Measurements from ENCODE around the gene AGAP1.

AGAP1 gene

GRCh38 chr2:235903782-235904584, 410.1 kb downstream of the AGAP1 start:
- no peak for DNase-seq

GRCh38 chr2:235904585-235904931, 410.7 kb downstream of the AGAP1 start:
- no peak for DNase-seq

DNA sequence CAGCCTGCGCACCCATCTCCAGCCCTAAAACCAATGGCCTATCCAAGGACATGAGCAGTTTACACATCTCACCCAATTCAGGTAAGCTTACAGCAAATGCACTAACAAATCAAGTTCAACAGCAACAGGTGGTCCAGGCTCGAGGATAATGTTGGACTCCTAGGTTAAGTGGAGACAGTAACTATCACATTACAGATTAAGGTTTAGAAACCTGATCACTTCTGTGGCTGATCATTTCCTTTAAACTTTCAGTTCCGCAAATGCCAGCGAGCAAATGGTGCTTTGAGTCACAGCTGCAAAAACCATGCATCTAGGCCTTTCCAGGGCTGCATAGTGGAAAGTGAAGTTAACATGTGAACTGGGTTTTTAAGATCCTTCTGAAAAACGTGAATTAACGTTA, 415.0 kb downstream of the AGAP1 start:
- no peak for DNase-seq

DNA sequence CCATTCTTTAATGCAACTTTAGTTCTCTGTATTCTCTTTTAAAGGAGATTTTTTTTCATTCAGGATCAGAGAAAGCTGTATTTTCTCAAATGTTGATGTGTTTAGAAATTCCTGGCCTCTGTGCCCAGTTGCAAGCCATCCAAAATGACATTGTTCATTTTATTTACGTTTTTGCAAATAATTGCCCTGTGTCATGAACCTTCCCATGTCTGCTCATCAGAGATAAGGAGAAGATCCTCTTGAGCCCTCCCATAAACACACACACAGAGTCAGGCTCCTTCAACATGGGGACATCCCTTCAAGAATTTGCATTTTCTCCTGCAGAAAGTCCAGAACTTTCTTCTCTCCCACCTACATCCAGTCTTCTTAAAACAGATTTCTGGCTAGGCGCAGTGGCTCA, 415.5 kb downstream of the AGAP1 start:
- no peak for DNase-seq

GRCh38 chr2:235910067-235910466, 416.2 kb downstream of the AGAP1 start:
- DNase-seq, result no peak

DNA sequence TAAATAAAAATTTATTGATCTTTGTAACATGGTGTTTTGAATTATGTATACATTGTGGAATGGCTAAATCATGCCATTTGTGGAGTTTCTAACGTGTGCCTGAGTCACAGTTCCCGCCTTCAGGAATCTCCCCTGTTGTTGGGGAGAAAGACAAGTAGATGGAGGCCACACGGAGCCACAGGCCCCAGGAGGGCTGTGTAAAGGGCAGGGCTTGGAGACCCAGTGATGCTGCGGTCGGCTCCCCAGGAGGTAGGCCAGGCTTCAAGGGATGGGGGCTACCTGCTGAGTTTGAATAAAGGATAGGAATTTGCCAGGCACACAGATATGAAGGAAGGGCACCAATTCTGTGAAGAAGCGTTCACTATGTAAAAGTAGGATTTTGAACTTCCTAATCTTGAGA, 417.3 kb downstream of the AGAP1 start:
- DNase-seq, result no peak

GRCh38 chr2:235911633-235912233, 417.9 kb downstream of the AGAP1 start:
- no peak for DNase-seq

- DNase-seq, result no peak
These were observed 420.9 kb downstream of the AGAP1 start for GRCh38 chr2:235914756-235915155.

DNA sequence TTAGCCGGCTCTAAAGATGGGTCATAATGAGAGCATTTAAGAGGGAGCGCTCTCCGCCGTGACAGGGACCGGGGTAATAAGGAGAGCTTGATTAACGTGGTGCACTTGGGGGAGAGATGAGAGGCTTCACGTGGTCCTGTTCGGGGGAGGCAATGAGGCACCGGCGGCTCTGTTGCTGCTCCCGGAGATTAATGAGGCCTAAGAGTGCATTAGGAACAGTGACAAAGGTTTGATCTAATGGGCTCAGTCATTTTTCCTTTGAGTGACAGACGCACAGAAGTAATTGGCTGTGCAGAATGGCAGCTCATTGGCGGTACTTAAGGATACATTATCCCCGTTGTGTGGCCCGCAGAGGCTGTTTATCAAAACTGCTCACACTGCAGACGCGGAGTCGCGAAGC, 423.7 kb downstream of the AGAP1 start:
- DNase-seq, result no peak

- no peak for DNase-seq
These were observed 425.0 kb downstream of the AGAP1 start for GRCh38 chr2:235918876-235919275.

DNA sequence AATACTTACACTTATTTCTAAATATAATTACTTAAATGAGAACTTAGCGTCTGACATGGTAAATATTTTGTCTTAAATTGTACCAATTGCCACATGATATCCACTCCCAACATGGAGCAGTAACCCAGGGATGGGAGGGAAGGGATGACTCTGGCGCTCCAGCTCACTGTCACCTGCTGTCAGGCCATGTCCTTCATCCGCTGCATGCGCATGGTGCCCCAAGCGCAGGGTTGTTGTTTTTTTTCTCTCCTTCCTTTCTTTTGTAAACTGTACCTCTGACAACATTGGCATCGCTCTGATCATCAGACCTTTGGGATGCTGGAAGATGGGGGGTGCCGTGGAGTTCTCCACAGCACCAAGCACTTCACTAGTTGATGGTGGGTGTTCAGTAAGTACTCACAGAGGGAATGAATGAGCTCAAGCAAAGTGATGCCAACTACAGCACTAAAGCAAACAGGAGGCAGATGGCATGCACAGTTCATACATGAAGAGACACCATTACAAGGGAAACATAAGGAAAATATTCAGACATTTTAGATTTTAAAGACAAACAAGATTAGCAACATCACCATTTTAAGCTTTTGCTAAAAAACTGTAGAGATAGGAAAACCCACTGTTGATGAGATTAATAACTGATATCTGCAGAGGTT, 426.5 kb downstream of the AGAP1 start:
- no peak for DNase-seq

- DNase-seq, result no peak
These were observed 427.8 kb downstream of the AGAP1 start for GRCh38 chr2:235921508-235922191.

DNA sequence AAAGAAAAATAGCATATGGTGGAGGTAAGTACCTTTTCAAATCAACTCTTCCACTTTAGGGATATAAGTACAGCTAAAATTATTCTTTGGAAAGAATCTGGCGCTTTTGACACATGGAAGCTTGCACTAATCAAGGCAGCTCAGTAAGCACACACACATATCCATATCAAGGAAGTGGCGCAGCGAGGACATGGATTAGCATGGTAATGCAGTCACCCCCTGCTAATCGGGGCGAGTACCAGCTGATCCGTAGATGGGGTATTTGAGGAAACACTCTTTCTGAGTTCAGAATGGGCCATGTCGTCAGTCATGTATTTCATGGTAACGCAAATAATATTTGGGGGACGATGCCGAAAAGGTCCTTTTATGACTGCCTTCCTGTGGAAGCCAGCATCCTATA, 429.0 kb downstream of the AGAP1 start:
- DNase-seq, result no peak

DNA sequence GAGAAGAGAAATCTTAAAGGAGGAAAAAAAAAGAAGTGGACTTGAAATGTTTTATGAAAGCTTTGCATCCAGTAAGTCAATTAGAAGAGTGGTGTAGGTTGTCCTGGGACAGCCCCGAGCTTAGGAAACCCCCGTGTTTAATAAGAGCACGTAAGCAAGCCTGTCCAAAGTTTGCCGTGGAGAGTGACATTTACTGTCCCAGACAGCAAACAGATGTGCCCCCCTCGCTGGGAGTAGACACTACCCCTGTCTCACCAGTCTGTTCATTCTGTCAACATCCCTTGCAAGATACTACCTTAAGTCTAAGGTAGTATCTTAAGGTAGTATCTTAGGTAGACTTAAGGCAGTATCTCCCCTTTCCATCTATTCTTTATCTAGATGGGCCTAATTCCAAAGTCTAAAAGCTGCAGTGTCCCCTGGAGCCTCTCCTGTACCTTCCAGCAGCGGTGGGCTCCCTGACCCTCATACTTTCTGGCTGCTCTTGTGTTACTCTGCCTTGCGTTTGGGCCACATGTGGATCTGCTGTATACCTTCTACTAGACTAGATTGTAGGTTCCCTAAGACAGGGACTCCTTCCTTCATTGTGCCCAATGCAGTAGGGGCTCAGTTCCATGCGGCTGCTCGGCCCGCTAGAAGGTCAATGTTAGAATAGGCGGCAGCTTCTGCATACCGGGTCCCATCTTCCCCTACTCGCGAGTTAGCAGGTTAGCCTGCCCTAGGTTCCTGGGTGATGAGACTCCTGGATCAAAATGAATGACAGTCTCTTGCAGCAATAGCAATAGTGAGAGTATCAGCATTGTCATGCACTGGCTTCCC, 430.2 kb downstream of the AGAP1 start:
- no peak for DNase-seq

DNA sequence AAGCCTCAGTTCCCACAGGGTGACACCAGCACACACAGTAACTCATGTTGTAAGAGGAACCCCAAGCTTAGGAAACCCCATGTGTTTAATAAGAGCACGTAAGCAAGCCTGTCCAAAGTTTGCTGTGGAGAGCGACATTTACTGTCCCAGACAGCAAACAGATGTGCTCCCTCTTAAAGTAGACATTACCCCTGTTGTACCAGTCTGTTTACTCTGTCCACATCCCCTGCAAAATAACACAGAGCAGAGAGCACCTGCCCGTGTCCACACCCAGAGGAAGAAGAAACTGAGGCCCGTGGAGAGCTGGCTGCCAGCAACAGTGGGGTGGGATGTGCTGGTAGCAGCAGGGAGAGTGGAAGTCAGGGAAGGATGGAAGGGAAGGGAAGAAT, 430.8 kb downstream of the AGAP1 start:
- DNase-seq, result no peak

DNA sequence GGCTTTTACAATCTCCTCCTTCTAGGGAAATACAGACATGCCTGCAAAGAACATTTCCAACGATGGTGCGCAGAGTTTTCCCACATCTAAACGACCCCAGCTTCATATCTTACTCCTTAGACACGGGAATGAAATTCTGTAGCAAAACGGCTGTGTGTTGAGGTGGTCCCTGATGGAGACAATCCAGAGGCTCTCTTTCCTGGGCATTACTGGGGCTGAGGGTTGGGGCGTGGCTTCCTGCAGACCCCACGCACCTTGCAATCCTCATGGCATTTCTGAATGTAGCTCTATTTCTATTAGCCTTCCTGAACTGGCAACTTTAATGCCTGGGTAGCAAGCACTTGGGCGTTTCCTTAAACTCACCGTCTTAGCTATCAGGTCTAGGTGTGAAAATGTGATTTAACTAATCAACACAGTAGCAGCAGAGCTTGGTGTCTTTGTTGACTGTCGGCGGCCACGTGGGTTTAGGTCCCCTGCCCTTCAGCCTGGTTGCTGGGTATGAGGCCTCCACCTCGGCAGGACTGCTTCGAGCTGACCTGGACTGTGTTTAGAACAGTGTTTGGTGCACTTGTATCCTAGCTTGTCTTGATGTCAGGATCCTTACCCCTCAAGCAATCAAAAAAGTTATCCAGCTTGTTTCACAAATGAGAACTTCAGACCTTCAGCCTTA, 431.5 kb downstream of the AGAP1 start:
- no peak for DNase-seq

- DNase-seq, result no peak
These were observed 432.4 kb downstream of the AGAP1 start for GRCh38 chr2:235926229-235926628.

GRCh38 chr2:235928751-235929370, 435.0 kb downstream of the AGAP1 start:
- no peak for DNase-seq

DNA sequence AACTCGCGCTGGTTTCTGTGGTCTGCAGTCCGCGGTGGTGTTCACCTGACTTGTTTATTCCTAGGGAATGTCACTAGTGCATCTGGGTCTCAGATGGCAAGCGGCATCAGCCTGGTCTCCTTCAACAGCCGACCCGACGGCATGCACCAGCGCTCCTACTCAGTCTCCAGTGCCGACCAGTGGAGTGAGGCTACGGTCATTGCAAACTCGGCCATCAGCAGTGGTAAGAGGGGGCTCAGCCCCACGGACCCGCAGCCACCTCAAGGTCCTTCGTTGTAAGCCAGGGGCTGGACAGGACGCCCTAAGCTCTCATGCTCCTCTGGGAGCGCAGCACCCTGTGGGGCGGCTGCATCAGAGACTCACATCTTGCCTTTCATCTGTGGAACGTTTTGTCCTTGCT, 436.9 kb downstream of the AGAP1 start:
- no peak for DNase-seq

GRCh38 chr2:235931676-235932075, 437.8 kb downstream of the AGAP1 start:
- no peak for DNase-seq

DNA sequence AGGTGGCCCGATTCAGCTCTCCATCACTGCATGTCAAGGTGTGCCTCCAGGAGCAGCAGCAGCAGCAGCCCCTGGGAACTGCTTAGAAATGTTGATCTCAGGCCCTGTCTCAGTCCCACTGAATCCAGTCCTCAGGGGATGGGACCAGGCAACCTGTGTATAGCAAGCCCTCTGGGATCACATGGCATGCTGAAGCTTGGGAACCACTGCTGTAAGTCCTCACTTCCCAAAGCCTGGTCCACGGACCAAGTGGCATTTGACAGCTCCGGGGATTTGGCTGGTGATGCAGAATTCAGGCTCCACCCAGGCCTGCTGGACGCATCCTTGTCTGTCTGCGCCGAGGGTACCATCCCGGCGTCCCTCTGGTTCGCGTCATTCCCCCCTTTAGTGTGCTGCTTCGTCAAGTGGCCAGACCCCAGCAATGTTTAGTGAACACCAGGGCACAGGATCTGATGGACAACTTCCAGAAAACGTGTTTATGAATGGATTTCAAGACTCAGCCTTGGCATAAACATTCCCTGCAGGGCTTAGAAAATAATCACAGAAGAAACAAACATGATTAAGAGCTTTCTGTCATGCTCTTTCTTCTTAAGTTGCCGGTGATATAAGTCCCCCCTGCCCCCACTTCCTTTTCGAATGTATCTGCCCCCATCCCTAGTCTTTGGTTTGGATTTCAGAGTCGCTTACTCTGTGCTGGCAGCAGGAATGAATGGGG, 440.4 kb downstream of the AGAP1 start:
- no peak for DNase-seq

Measured in activated effector memory CD4-positive, alpha-beta T cell treated with anti-CD3 and anti-CD28 coated beads, Interleukin-2, amount 50 U/mL, for 16 hours (primary cell).